ENCODE measurements around the gene TFCP2.
A peak's percentile ranks its signal among the peaks of the same experiment; 100 is the strongest.

TFCP2 gene

DNA sequence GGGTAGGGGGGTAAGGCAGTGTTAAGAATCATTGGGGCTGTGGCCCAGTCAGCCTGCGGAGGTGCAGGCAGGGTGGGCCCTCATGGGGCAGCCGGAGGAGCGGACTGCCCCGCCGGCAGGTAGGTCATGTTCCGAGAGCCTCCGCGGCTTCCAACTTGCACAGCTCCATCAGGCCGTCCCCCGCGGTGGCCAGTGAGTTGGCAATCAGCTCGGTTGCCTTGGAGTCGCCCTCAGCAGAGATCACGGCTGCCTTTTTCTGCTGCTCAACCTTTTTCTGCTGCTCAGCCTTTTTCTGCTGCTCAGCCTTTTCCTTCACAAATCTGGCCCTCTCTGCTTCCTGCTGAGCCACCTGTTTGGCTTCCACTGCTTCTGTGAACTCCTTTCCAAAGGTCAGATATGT lies 48.4 kb downstream of the TFCP2 start:
- H3K36me3 ChIP-seq (ENCODE audit: insufficient read depth, low read length): no peaks in the 10 kb centered on the region
- H3K4me2 ChIP-seq (ENCODE audit: low read depth, low read length, poor library complexity, severe bottlenecking): no peak overlapping the region
- no peaks in the 10 kb centered on the region for H3K27me3 ChIP-seq (ENCODE audit: insufficient read depth, low read length, poor library complexity, severe bottlenecking)
- no peaks in the 10 kb centered on the region for H3K79me2 ChIP-seq (ENCODE audit: insufficient read depth, low read length)
- no peak for TF ChIP-seq EZH2phosphoT487 (IDR thresholded peaks at IDR 0.05; ENCODE audit: borderline replicate concordance)
- TF ChIP-seq, protein P1, sequence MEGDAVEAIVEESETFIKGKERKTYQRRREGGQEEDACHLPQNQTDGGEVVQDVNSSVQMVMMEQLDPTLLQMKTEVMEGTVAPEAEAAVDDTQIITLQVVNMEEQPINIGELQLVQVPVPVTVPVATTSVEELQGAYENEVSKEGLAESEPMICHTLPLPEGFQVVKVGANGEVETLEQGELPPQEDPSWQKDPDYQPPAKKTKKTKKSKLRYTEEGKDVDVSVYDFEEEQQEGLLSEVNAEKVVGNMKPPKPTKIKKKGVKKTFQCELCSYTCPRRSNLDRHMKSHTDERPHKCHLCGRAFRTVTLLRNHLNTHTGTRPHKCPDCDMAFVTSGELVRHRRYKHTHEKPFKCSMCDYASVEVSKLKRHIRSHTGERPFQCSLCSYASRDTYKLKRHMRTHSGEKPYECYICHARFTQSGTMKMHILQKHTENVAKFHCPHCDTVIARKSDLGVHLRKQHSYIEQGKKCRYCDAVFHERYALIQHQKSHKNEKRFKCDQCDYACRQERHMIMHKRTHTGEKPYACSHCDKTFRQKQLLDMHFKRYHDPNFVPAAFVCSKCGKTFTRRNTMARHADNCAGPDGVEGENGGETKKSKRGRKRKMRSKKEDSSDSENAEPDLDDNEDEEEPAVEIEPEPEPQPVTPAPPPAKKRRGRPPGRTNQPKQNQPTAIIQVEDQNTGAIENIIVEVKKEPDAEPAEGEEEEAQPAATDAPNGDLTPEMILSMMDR (conservative IDR thresholded peaks at IDR 0.05; ENCODE audit: low read length): no peak
- no peaks in the 10 kb centered on the region for H4K20me1 ChIP-seq (ENCODE audit: insufficient read depth, low read length, poor library complexity, severe bottlenecking)
- H3K4me3 ChIP-seq (ENCODE audit: low read length, poor library complexity, severe bottlenecking): no peak overlapping the region
- H3K9ac ChIP-seq (ENCODE audit: low read depth, low read length, poor library complexity, severe bottlenecking): no peak overlapping the region
- H3K4me1 ChIP-seq (ENCODE audit: insufficient read depth, low read length, poor library complexity, severe bottlenecking): no peaks in the 10 kb centered on the region
- no peaks in the 10 kb centered on the region for H3K9me2 ChIP-seq (replicated peaks; ENCODE audit: low read depth, low read length)
- H3F3A ChIP-seq (ENCODE audit: low read depth): no peaks in the 10 kb centered on the region
- H2AFZ ChIP-seq (ENCODE audit: low read length): no peak overlapping the region
- no peaks in the 10 kb centered on the region for H3K9me3 ChIP-seq (ENCODE audit: insufficient read depth, low read depth, low read length)

DNA sequence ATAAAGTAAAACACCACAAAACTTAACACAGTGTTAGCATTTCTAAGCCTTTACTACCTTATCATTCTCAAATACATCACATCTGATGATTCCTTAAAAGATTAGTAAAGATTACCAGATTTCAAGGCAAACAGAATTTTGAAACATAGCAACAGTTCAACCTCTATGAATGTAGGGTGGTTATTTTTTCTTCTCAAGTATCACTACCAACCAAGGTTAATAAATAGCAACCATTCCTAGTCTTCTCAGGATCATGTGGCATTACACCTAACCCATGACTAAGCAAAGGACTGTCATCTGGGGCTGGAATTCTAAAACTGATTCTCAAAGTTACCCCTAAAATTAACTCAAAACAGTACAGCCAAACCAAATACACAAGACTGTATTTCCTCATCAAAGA lies 50.1 kb downstream of the TFCP2 start:
- Histone ChIP-seq H3F3A (ENCODE audit: low read depth) (no peaks in the 10 kb centered on the region), H3K4me3 (ENCODE audit: low read length, poor library complexity, severe bottlenecking) (no peak overlapping the region), H3K9me2 (replicated peaks; ENCODE audit: low read depth, low read length) (no peaks in the 10 kb centered on the region), H3K4me1 (ENCODE audit: insufficient read depth, low read length, poor library complexity, severe bottlenecking) (no peaks in the 10 kb centered on the region), H3K9me3 (ENCODE audit: insufficient read depth, low read depth, low read length) (no peaks in the 10 kb centered on the region), H3K36me3 (ENCODE audit: insufficient read depth, low read length) (no peaks in the 10 kb centered on the region), H4K20me1 (ENCODE audit: insufficient read depth, low read length, poor library complexity, severe bottlenecking) (no peaks in the 10 kb centered on the region), H3K27me3 (ENCODE audit: insufficient read depth, low read length, poor library complexity, severe bottlenecking) (no peaks in the 10 kb centered on the region), H3K4me2 (ENCODE audit: low read depth, low read length, poor library complexity, severe bottlenecking) (no peak overlapping the region), H3K9ac (ENCODE audit: low read depth, low read length, poor library complexity, severe bottlenecking) (no peak overlapping the region), H3K79me2 (ENCODE audit: insufficient read depth, low read length) (no peaks in the 10 kb centered on the region), H2AFZ (ENCODE audit: low read length) (peak overlapping the region; percentile 74)
- TF ChIP-seq, protein P1 (conservative IDR thresholded peaks at IDR 0.05; ENCODE audit: low read length): no peak
- TF ChIP-seq EZH2phosphoT487 (IDR thresholded peaks at IDR 0.05; ENCODE audit: borderline replicate concordance): no peak

DNA sequence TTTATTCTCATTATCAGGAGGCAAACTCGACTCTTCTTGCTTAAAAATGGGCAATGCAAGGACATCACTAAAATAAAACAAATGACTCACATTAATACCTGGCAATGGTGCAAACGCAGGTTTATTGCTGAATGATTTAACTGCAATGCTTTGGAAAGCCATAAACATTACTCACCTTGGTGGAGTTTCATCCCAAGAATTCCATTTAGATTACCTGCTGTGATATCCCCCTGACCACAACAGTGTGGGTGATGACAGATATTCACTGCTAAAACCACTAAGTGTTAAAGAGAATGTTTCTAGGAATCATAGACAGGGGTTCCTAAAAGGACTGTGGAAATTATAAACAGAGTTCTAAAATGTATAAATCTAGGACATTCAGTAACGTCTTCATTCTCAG lies 54.2 kb downstream of the TFCP2 start:
- H3K36me3 ChIP-seq (ENCODE audit: insufficient read depth, low read length): no peaks in the 10 kb centered on the region
- H3K4me3 ChIP-seq (ENCODE audit: low read length, poor library complexity, severe bottlenecking): no peak overlapping the region
- no peak overlapping the region for H2AFZ ChIP-seq (ENCODE audit: low read length)
- no peak overlapping the region for H3K9ac ChIP-seq (ENCODE audit: low read depth, low read length, poor library complexity, severe bottlenecking)
- H3K27me3 ChIP-seq (ENCODE audit: insufficient read depth, low read length, poor library complexity, severe bottlenecking): no peaks in the 10 kb centered on the region
- no peaks in the 10 kb centered on the region for H4K20me1 ChIP-seq (ENCODE audit: insufficient read depth, low read length, poor library complexity, severe bottlenecking)
- H3F3A ChIP-seq (ENCODE audit: low read depth): no peaks in the 10 kb centered on the region
- no peaks in the 10 kb centered on the region for H3K79me2 ChIP-seq (ENCODE audit: insufficient read depth, low read length)
- no peaks in the 10 kb centered on the region for H3K9me3 ChIP-seq (ENCODE audit: insufficient read depth, low read depth, low read length)
- no peak overlapping the region for H3K4me2 ChIP-seq (ENCODE audit: low read depth, low read length, poor library complexity, severe bottlenecking)
- no peaks in the 10 kb centered on the region for H3K4me1 ChIP-seq (ENCODE audit: insufficient read depth, low read length, poor library complexity, severe bottlenecking)
- TF ChIP-seq, protein P1 (conservative IDR thresholded peaks at IDR 0.05; ENCODE audit: low read length): no peak
- TF ChIP-seq EZH2phosphoT487 (IDR thresholded peaks at IDR 0.05; ENCODE audit: borderline replicate concordance): no peak
- H3K9me2 ChIP-seq (replicated peaks; ENCODE audit: low read depth, low read length): no peaks in the 10 kb centered on the region

Measured in Loucy (cell line).